ENCODE measurements around the gene SPATA20.

The SPATA20 gene

DNA sequence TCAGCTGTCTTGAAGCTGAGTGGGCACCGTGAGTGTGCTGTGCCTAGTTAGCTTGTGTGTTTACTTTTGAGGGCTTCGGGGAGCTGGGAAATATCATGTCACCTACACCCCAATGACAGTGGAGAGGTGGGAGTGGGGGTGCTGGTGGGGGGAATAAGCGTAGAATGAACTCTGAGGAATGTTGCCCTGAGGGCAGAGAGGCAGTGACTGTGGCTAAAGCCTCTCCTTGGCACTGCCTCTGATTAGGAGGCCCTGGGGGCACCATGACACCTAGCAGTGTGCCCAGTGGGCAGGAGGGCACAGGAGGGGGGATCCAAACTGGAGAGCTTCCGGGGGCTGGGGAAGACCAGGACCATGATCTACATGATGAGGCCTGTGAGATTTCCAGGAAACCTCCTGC lies 38.4 kb downstream of the SPATA20 start:
- H3K9me3 ChIP-seq (ENCODE audit: control insufficient read depth, insufficient read depth, low read depth, low read length): no peaks in the 10 kb centered on the region
- H3K4me1 ChIP-seq (ENCODE audit: control insufficient read depth, insufficient read depth, low read length): 0 out of 2 replicates have a peak, but pooled peaks cover 3% of the 10 kb centered on the region
- POLR2A ChIA-PET: no interaction called here
- no peak overlapping the region for H3K27ac ChIP-seq (ENCODE audit: extremely low read depth, low read depth, low read length)
- TF ChIP-seq, protein P1, sequence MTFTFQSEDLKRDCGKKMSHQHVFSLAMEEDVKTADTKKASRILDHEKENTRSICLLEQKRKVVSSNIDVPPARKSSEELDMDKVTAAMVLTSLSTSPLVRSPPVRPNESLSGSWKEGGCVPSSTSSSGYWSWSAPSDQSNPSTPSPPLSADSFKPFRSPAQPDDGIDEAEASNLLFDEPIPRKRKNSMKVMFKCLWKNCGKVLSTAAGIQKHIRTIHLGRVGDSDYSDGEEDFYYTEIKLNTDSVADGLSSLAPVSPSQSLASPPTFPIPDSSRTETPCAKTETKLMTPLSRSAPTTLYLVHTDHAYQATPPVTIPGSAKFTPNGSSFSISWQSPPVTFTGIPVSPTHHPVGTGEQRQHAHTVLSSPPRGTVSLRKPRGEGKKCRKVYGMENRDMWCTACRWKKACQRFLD (tag by site-specific recombination; IDR thresholded peaks at IDR 0.05): no peak
- no peak for TF ChIP-seq ZBTB8A (tag by site-specific recombination; IDR thresholded peaks at IDR 0.05)
- TF ChIP-seq, protein P2, sequence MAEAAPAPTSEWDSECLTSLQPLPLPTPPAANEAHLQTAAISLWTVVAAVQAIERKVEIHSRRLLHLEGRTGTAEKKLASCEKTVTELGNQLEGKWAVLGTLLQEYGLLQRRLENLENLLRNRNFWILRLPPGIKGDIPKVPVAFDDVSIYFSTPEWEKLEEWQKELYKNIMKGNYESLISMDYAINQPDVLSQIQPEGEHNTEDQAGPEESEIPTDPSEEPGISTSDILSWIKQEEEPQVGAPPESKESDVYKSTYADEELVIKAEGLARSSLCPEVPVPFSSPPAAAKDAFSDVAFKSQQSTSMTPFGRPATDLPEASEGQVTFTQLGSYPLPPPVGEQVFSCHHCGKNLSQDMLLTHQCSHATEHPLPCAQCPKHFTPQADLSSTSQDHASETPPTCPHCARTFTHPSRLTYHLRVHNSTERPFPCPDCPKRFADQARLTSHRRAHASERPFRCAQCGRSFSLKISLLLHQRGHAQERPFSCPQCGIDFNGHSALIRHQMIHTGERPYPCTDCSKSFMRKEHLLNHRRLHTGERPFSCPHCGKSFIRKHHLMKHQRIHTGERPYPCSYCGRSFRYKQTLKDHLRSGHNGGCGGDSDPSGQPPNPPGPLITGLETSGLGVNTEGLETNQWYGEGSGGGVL (tag by site-specific recombination; IDR thresholded peaks at IDR 0.05): 0 out of 2 replicates have a peak, but pooled peaks have one; percentile 24
- no peak overlapping the region for H3K4me3 ChIP-seq (ENCODE audit: low read depth, low read length)
- CTCF ChIA-PET: interaction anchor here (1.0 to 1.3 kb wide), 3 partner anchors 20 to 46 kb away, joined by 3 to 4 read pairs (median 3); no protein-coding TSS in a partner anchor
- no peaks in the 10 kb centered on the region for H3K36me3 ChIP-seq (ENCODE audit: control insufficient read depth in 2 of 2, insufficient read depth in 1 of 2, low read length in 2 of 2)

- Histone ChIP-seq H3K4me1 (ENCODE audit: control insufficient read depth, insufficient read depth, low read length) (0 out of 2 replicates have a peak, but pooled peaks cover 3% of the 10 kb centered on the region), H3K4me3 (ENCODE audit: low read depth, low read length) (no peak overlapping the region), H3K9me3 (ENCODE audit: control insufficient read depth, insufficient read depth, low read depth, low read length) (no peaks in the 10 kb centered on the region), H3K27ac (ENCODE audit: extremely low read depth, low read depth, low read length) (no peak overlapping the region), H3K36me3 (ENCODE audit: control insufficient read depth in 2 of 2, insufficient read depth in 1 of 2, low read length in 2 of 2) (no peaks in the 10 kb centered on the region)
- ChIA-PET CTCF (interaction anchor here (0.6 to 1.3 kb wide), 4 partner anchors 41 to 119 kb away, joined by 3 to 5 read pairs (median 4); no protein-coding TSS in a partner anchor), POLR2A (no interaction called here)
- TF ChIP-seq ZNF175 (tag by site-specific recombination; IDR thresholded peaks at IDR 0.05): no peak
- TF ChIP-seq PRDM4 (tag by site-specific recombination; IDR thresholded peaks at IDR 0.05): no peak
- TF ChIP-seq ZBTB17 (tag by site-specific recombination; IDR thresholded peaks at IDR 0.05): no peak
- TF ChIP-seq ZNF292 (tag by site-specific recombination; IDR thresholded peaks at IDR 0.05; ENCODE audit: borderline replicate concordance, low read depth): no peak
- TF ChIP-seq ZNF777 (tag by site-specific recombination; IDR thresholded peaks at IDR 0.05; ENCODE audit: borderline replicate concordance): no peak
- TF ChIP-seq ELK4 (IDR thresholded peaks at IDR 0.05; ENCODE audit: borderline replicate concordance, low read depth, low read length): no peak
- TF ChIP-seq ZNF621 (tag by site-specific recombination; IDR thresholded peaks at IDR 0.05): no peak
- no peak for TF ChIP-seq GFI1B (tag by site-specific recombination; IDR thresholded peaks at IDR 0.05)
- TF ChIP-seq ZNF664 (tag by site-specific recombination; IDR thresholded peaks at IDR 0.05): no peak
- TF ChIP-seq ZBTB10 (tag by site-specific recombination; IDR thresholded peaks at IDR 0.05): no peak
- no peak for TF ChIP-seq ZNF501 (tag by site-specific recombination; IDR thresholded peaks at IDR 0.05)
- TF ChIP-seq ZNF747 (tag by site-specific recombination; IDR thresholded peaks at IDR 0.05): no peak
- no peak for TF ChIP-seq TRIM28 (IDR thresholded peaks at IDR 0.05; ENCODE audit: borderline replicate concordance, low read length)
- no peak for TF ChIP-seq ZNF10 (tag by site-specific recombination; IDR thresholded peaks at IDR 0.05)
- TF ChIP-seq SALL2 (tag by site-specific recombination; IDR thresholded peaks at IDR 0.05; ENCODE audit: borderline replicate concordance): no peak
- no peak for TF ChIP-seq ZNF76 (tag by site-specific recombination; IDR thresholded peaks at IDR 0.05; ENCODE audit: borderline replicate concordance, low read depth)
Measured at GRCh38 chr17:50585891-50586290, 38.9 kb downstream of the SPATA20 start.

Data from HEK293 (cell line).